Measurements from ENCODE around the gene SNTG2. TPM values are rescaled to one million over a fixed set of nuclear protein-coding genes. Genes with fewer than 3 reads are reported as not detected.

SNTG2 gene
- total and polyA plus RNA-seq, 4 donors = not detected

GRCh38 chr2:1022178-1022577 is 71.5 kb downstream of the SNTG2 start:
- Histone ChIP-seq H3K27me3 (ENCODE audit: control insufficient read depth in 4 of 4, insufficient read depth in 4 of 4, low read length in 3 of 4) (peaks cover 0 to 4% (median 0%) of the 10 kb centered on the region in 4 donors), H3K4me1 (ENCODE audit: control insufficient read depth in 4 of 4, insufficient read depth in 4 of 4, low read length in 3 of 4) (no peaks in the 10 kb centered on the region), H3K27ac (ENCODE audit: low read depth in 1 of 2, low read length in 2 of 2) (no peak overlapping the region), H3K4me3 (ENCODE audit: low read depth in 1 of 3, low read length in 3 of 3) (no peak overlapping the region), H3K9me3 (ENCODE audit: control insufficient read depth in 4 of 4, low read length in 3 of 4) (no peaks in the 10 kb centered on the region), H3K9ac (ENCODE audit: low read depth in 1 of 2, low read length in 2 of 2) (no peak overlapping the region), H3K36me3 (ENCODE audit: control insufficient read depth in 4 of 4, insufficient read depth in 3 of 4, low read depth in 1 of 4, low read length in 3 of 4) (no peaks in the 10 kb centered on the region)
- WGBS = 88% methylated on average over 17 of the region's 17 CpGs
- no peak for DNase-seq (ENCODE audit: low spot score)
- TF ChIP-seq GABPA (IDR thresholded peaks at IDR 0.05 in 1 of 2, conservative IDR thresholded peaks at IDR 0.05 in 1 of 2) = no peak
- no peak for TF ChIP-seq JUND (IDR thresholded peaks at IDR 0.05)
- no peak for TF ChIP-seq FOXA2 (IDR thresholded peaks at IDR 0.05)
- TF ChIP-seq ATF3 (IDR thresholded peaks at IDR 0.05) = no peak
- no peak for TF ChIP-seq RAD21 (IDR thresholded peaks at IDR 0.05)
- TF ChIP-seq FOXA1 (IDR thresholded peaks at IDR 0.05) = no peak
- TF ChIP-seq MAX (IDR thresholded peaks at IDR 0.05) = no peak
- TF ChIP-seq, protein P1, sequence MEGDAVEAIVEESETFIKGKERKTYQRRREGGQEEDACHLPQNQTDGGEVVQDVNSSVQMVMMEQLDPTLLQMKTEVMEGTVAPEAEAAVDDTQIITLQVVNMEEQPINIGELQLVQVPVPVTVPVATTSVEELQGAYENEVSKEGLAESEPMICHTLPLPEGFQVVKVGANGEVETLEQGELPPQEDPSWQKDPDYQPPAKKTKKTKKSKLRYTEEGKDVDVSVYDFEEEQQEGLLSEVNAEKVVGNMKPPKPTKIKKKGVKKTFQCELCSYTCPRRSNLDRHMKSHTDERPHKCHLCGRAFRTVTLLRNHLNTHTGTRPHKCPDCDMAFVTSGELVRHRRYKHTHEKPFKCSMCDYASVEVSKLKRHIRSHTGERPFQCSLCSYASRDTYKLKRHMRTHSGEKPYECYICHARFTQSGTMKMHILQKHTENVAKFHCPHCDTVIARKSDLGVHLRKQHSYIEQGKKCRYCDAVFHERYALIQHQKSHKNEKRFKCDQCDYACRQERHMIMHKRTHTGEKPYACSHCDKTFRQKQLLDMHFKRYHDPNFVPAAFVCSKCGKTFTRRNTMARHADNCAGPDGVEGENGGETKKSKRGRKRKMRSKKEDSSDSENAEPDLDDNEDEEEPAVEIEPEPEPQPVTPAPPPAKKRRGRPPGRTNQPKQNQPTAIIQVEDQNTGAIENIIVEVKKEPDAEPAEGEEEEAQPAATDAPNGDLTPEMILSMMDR (IDR thresholded peaks at IDR 0.05; ENCODE audit: low read depth, low read length, missing input control) = no peak
- TF ChIP-seq YY1 (IDR thresholded peaks at IDR 0.05) = no peak
- TF ChIP-seq, protein P2, sequence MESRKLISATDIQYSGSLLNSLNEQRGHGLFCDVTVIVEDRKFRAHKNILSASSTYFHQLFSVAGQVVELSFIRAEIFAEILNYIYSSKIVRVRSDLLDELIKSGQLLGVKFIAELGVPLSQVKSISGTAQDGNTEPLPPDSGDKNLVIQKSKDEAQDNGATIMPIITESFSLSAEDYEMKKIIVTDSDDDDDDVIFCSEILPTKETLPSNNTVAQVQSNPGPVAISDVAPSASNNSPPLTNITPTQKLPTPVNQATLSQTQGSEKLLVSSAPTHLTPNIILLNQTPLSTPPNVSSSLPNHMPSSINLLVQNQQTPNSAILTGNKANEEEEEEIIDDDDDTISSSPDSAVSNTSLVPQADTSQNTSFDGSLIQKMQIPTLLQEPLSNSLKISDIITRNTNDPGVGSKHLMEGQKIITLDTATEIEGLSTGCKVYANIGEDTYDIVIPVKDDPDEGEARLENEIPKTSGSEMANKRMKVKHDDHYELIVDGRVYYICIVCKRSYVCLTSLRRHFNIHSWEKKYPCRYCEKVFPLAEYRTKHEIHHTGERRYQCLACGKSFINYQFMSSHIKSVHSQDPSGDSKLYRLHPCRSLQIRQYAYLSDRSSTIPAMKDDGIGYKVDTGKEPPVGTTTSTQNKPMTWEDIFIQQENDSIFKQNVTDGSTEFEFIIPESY (IDR thresholded peaks at IDR 0.05) = no peak
- no peak for TF ChIP-seq HNF4A (conservative IDR thresholded peaks at IDR 0.05)

DNA sequence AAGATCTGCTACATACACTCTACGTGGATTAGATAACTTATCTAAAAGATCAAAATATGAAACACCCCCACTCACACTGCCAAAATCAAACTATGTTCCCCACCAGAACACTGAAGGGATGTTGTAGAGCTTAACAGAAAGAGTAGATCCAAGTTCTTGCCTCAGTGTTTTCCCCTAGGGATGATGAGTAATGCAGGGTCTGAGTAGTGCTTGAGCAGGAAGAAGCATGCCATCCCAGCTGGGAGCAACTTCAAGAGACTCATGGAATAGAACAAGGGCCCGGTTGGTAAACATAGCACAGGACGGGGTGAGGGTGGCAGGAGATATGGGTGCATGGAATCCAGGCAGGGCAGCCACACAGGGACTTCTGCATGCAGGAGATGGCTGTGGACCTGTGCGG is 74.3 kb downstream of the SNTG2 start:
- Histone ChIP-seq H3K27me3 (ENCODE audit: control insufficient read depth in 4 of 4, insufficient read depth in 4 of 4, low read length in 3 of 4) (peaks cover 0 to 5% (median 2%) of the 10 kb centered on the region in 4 donors), H3K4me1 (ENCODE audit: control insufficient read depth in 4 of 4, insufficient read depth in 4 of 4, low read length in 3 of 4) (no peaks in the 10 kb centered on the region), H3K9me3 (ENCODE audit: control insufficient read depth in 4 of 4, low read length in 3 of 4) (no peaks in the 10 kb centered on the region), H3K9ac (ENCODE audit: low read depth in 1 of 2, low read length in 2 of 2) (no peak overlapping the region), H3K4me3 (ENCODE audit: low read depth in 1 of 3, low read length in 3 of 3) (no peak overlapping the region), H3K36me3 (ENCODE audit: control insufficient read depth in 4 of 4, insufficient read depth in 3 of 4, low read depth in 1 of 4, low read length in 3 of 4) (no peaks in the 10 kb centered on the region), H3K27ac (ENCODE audit: low read depth in 1 of 2, low read length in 2 of 2) (no peak overlapping the region)
- TF ChIP-seq JUND (IDR thresholded peaks at IDR 0.05) (no peak), HNF4G (IDR thresholded peaks at IDR 0.05) (no peak), TAF1 (conservative IDR thresholded peaks at IDR 0.05) (no peak), ATF3 (IDR thresholded peaks at IDR 0.05) (no peak)
- TF ChIP-seq, protein P2 (IDR thresholded peaks at IDR 0.05) = no peak
- DNase-seq (ENCODE audit: low spot score) = no peak
- 66% methylated on average over 4 of the region's 4 CpGs for WGBS
